Astrocyte (in vitro differentiated cells and primary cell): Measurements from ENCODE around the gene LAMA3. TPM values are rescaled to one million over a fixed set of nuclear protein-coding genes. Genes with fewer than 3 reads are reported as not detected.

Experiments used
- DNase-seq: peaks from one replicate; pipeline ENCODE4 v3.0.0-alpha.2; 2010; ENCODE audit warnings: low read depth
- FAIRE-seq: peaks from 2 replicates; lab custom pipeline; 2011; peaks lifted over from hg19 to GRCh38; lab: Jason Lieb, UNC
- H2AFZ ChIP-seq: 2 replicates; pipeline ENCODE4 v1.6.0; 2012; ENCODE audit warnings: low read depth, low read length, inconsistent platforms
- H3K27ac ChIP-seq: 2 replicates; pipeline ENCODE4 v1.5.1; 2011; ENCODE audit warnings: low read depth, low read length, inconsistent platforms
- H3K27me3 ChIP-seq: 2 replicates; pipeline ENCODE4 v1.6.0; 2011; ENCODE audit warnings: low read length, inconsistent platforms; ENCODE audit not compliant: insufficient read depth
- H3K36me3 ChIP-seq: 2 replicates; pipeline ENCODE4 v1.5.1; 2011; ENCODE audit warnings: low read length, inconsistent platforms; ENCODE audit not compliant: insufficient read depth
- H3K4me1 ChIP-seq: 2 replicates; pipeline ENCODE4 v1.5.1; 2011; ENCODE audit warnings: low read length, inconsistent platforms; ENCODE audit not compliant: insufficient read depth
- H3K4me2 ChIP-seq: 2 replicates; pipeline ENCODE4 v1.6.0; 2012; ENCODE audit warnings: low read length, inconsistent platforms
- H3K4me3 ChIP-seq: 2 replicates; pipeline ENCODE4 v1.5.1; 2011; ENCODE audit warnings: low read depth, mild to moderate bottlenecking, low read length, inconsistent platforms; ENCODE audit not compliant: insufficient read depth
- H3K79me2 ChIP-seq: 2 replicates; pipeline ENCODE4 v1.6.0; 2012; ENCODE audit warnings: mild to moderate bottlenecking, low read length, inconsistent platforms; ENCODE audit not compliant: insufficient read depth
- H3K9ac ChIP-seq: 2 replicates; pipeline ENCODE4 v1.6.0; 2012; ENCODE audit warnings: mild to moderate bottlenecking, low read length, inconsistent platforms
- H3K9me3 ChIP-seq: 2 replicates; pipeline ENCODE4 v1.5.1; 2012; ENCODE audit warnings: low read depth, mild to moderate bottlenecking, low read length, inconsistent platforms; ENCODE audit not compliant: insufficient read depth
- H4K20me1 ChIP-seq: 2 replicates; pipeline ENCODE4 v1.6.0; 2012; ENCODE audit warnings: low read length, inconsistent platforms; ENCODE audit not compliant: insufficient read depth
- H3K27ac Mint-ChIP-seq: one replicate; pipeline ENCODE4 v1.8.0; 2021; ENCODE audit warnings: mild to moderate bottlenecking, mixed read lengths; ENCODE audit not compliant: unreplicated experiment
- H3K27me3 Mint-ChIP-seq: one replicate; pipeline ENCODE4 v1.8.0; 2021; ENCODE audit warnings: low read depth, mixed read lengths; ENCODE audit not compliant: unreplicated experiment
- H3K36me3 Mint-ChIP-seq: one replicate; pipeline ENCODE4 v1.8.0; 2021; ENCODE audit warnings: low read depth, mixed read lengths; ENCODE audit not compliant: unreplicated experiment
- H3K4me1 Mint-ChIP-seq: one replicate; pipeline ENCODE4 v1.8.0; 2021; ENCODE audit warnings: low read depth, mixed read lengths; ENCODE audit not compliant: unreplicated experiment
- H3K4me3 Mint-ChIP-seq: one replicate; pipeline ENCODE4 v1.8.0; 2021; ENCODE audit warnings: mild to moderate bottlenecking, moderate library complexity, mixed read lengths; ENCODE audit not compliant: unreplicated experiment
- H3K9me3 Mint-ChIP-seq: one replicate; pipeline ENCODE4 v1.8.0; 2021; ENCODE audit warnings: mild to moderate bottlenecking, mixed read lengths; ENCODE audit not compliant: unreplicated experiment
- CTCF ChIP-seq: IDR thresholded peaks from 2 replicates; pipeline ENCODE4 v1.5.1; 2011; ENCODE audit warnings: low read depth, mild to moderate bottlenecking, inconsistent platforms, low read length, moderate library complexity; ENCODE audit not compliant: insufficient read depth
- EZH2 ChIP-seq: IDR thresholded peaks from 2 replicates; pipeline ENCODE4 v1.6.1; 2012; ENCODE audit warnings: mild to moderate bottlenecking, low read length, inconsistent platforms; ENCODE audit not compliant: insufficient read depth
- total RNA-seq: library from RNA; stranded (reverse); gene quantifications from 2 replicates; pipeline ENCODE4 v1.2.1, GENCODE V29; 2021

Gene LAMA3
- total RNA-seq, 1 donor from 2014 or later: 0.86 TPM

- no peak overlapping the region for H3K27ac Mint-ChIP-seq
- Histone ChIP-seq H3K27ac (no peak overlapping the region), H3K4me1 (peaks cover 8% of the 10 kb centered on the region), H3K4me3 (no peak overlapping the region), H3K9me3 (no peaks in the 10 kb centered on the region), H3K79me2 (no peaks in the 10 kb centered on the region), H3K4me2 (no peak overlapping the region), H4K20me1 (no peaks in the 10 kb centered on the region), H2AFZ (no peak overlapping the region), H3K36me3 (no peaks in the 10 kb centered on the region), H3K27me3 (no peaks in the 10 kb centered on the region), H3K9ac (no peak overlapping the region)
- no peak for FAIRE-seq
- no peak for DNase-seq
- TF ChIP-seq CTCF (no peak), EZH2 (no peak)
- H3K9me3 Mint-ChIP-seq: peaks cover 4% of the 10 kb centered on the region
- H3K4me1 Mint-ChIP-seq: peaks cover 16% of the 10 kb centered on the region
- peaks cover 2% of the 10 kb centered on the region for H3K36me3 Mint-ChIP-seq
- peaks cover 3% of the 10 kb centered on the region for H3K27me3 Mint-ChIP-seq
- no peak overlapping the region for H3K4me3 Mint-ChIP-seq
These were observed 156.9 kb downstream of the LAMA3 start for GRCh38 chr18:23845988-23846630.

- H3K4me3 ChIP-seq: no peak overlapping the region
- H4K20me1 ChIP-seq: no peaks in the 10 kb centered on the region
- Mint-ChIP-seq H3K9me3 (no peaks in the 10 kb centered on the region), H3K36me3 (peaks cover 2% of the 10 kb centered on the region), H3K27ac (peak overlapping the region; percentile 8), H3K27me3 (peaks cover 11% of the 10 kb centered on the region), H3K4me1 (peaks cover 16% of the 10 kb centered on the region), H3K4me3 (no peak overlapping the region)
- no peak overlapping the region for H2AFZ ChIP-seq
- no peak overlapping the region for H3K9ac ChIP-seq
- no peaks in the 10 kb centered on the region for H3K27me3 ChIP-seq
- H3K4me1 ChIP-seq: peaks cover 8% of the 10 kb centered on the region
- H3K79me2 ChIP-seq: no peaks in the 10 kb centered on the region
- TF ChIP-seq EZH2: no peak
- no peak for TF ChIP-seq CTCF
- no peak for DNase-seq
- H3K4me2 ChIP-seq: no peak overlapping the region
- FAIRE-seq: no peak
- H3K27ac ChIP-seq: no peak overlapping the region
- H3K9me3 ChIP-seq: no peaks in the 10 kb centered on the region
- no peaks in the 10 kb centered on the region for H3K36me3 ChIP-seq
These were observed 158.2 kb downstream of the LAMA3 start for GRCh38 chr18:23847321-23847986.

GRCh38 chr18:23849141-23849540 is 159.9 kb downstream of the LAMA3 start:
- H3K4me1 ChIP-seq: peaks cover 8% of the 10 kb centered on the region
- H3K79me2 ChIP-seq: no peaks in the 10 kb centered on the region
- peaks cover 12% of the 10 kb centered on the region for H3K4me1 Mint-ChIP-seq
- no peak overlapping the region for H3K27ac Mint-ChIP-seq
- H2AFZ ChIP-seq: no peak overlapping the region
- H3K36me3 ChIP-seq: no peaks in the 10 kb centered on the region
- no peak overlapping the region for H3K4me2 ChIP-seq
- no peaks in the 10 kb centered on the region for H3K9me3 Mint-ChIP-seq
- DNase-seq: no peak
- H3K4me3 Mint-ChIP-seq: no peak overlapping the region
- FAIRE-seq: no peak
- H3K27me3 ChIP-seq: no peaks in the 10 kb centered on the region
- no peaks in the 10 kb centered on the region for H3K9me3 ChIP-seq
- H4K20me1 ChIP-seq: no peaks in the 10 kb centered on the region
- no peak overlapping the region for H3K9ac ChIP-seq
- H3K4me3 ChIP-seq: no peak overlapping the region
- H3K27ac ChIP-seq: no peak overlapping the region
- peaks cover 13% of the 10 kb centered on the region for H3K27me3 Mint-ChIP-seq
- TF ChIP-seq CTCF (no peak), EZH2 (no peak)
- peaks cover 2% of the 10 kb centered on the region for H3K36me3 Mint-ChIP-seq
